Hindlimb muscle (tissue), 1 donor: ENCODE measurements around the gene FHL5. TPM values are rescaled to one million over a fixed set of nuclear protein-coding genes. Genes with fewer than 3 reads are reported as not detected.
"Not testable (repeated sequence)": the region's sequence is repeated elsewhere in the genome, so short reads cannot be mapped to it uniquely, and the experiment has no call there.

Source experiments
- DNase-seq: peaks from one replicate; pipeline ENCODE4 v3.0.0-alpha.2; 2013
- polyA plus RNA-seq: library from polyadenylated mRNA; unstranded; fragments of 120-200 nt; gene quantifications from one replicate; pipeline ENCODE4 v1.2.1, GENCODE V29; 2013; ENCODE audit not compliant: insufficient read length

The FHL5 gene, protein sequence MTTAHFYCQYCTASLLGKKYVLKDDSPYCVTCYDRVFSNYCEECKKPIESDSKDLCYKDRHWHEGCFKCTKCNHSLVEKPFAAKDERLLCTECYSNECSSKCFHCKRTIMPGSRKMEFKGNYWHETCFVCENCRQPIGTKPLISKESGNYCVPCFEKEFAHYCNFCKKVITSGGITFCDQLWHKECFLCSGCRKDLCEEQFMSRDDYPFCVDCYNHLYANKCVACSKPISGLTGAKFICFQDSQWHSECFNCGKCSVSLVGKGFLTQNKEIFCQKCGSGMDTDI
- 1.1 TPM for polyA plus RNA-seq

- DNase-seq: no peak
These were observed at the start of gene FHL5 for GRCh38 chr6:96562886-96563285. FHL5 (plus strand) TSS chr6:96563128; CDS start chr6:96603614, 40,486 bp downstream.

- no peak for DNase-seq
These were observed 42.5 kb upstream of the FHL5 start for GRCh38 chr6:96520171-96521115.

GRCh38 chr6:96521306-96521643 is 41.7 kb upstream of the FHL5 start:
- DNase-seq: no peak

GRCh38 chr6:96521644-96522464 is 41.1 kb upstream of the FHL5 start, which contains the start of gene UFL1:
UFL1 (plus strand) TSS chr6:96521806; CDS start chr6:96521874, 68 bp downstream.
- peak; percentile 96 for DNase-seq

- DNase-seq: peak; percentile 18
These were observed 40.4 kb upstream of the FHL5 start for GRCh38 chr6:96522465-96523009.

GRCh38 chr6:96528193-96528592 is 34.7 kb upstream of the FHL5 start:
- DNase-seq: no peak

- DNase-seq: no peak
These were observed 30.5 kb upstream of the FHL5 start for GRCh38 chr6:96532399-96532798.

GRCh38 chr6:96537726-96538125 is 25.2 kb upstream of the FHL5 start:
- no peak for DNase-seq

DNA sequence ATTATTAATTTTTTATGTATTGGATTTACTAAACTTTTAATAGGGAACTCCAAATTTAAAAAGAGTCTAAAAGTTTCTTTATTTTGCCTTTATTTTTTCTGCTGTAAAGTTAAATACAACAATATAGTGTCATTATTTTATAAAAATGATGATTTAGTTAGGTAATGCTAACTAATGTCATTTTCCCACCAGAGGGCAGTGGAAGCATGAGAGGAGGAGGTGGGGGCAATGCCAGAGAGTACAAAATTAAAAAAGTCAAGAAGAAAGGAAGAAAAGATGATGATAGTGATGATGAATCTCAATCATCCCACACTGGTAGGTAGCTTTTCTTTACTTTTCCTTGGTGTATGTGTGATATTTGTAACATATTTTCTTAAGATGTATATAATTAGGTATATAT is 20.2 kb upstream of the FHL5 start:
- DNase-seq: no peak

- no peak for DNase-seq
These were observed 17.0 kb upstream of the FHL5 start for GRCh38 chr6:96545882-96546281.

DNA sequence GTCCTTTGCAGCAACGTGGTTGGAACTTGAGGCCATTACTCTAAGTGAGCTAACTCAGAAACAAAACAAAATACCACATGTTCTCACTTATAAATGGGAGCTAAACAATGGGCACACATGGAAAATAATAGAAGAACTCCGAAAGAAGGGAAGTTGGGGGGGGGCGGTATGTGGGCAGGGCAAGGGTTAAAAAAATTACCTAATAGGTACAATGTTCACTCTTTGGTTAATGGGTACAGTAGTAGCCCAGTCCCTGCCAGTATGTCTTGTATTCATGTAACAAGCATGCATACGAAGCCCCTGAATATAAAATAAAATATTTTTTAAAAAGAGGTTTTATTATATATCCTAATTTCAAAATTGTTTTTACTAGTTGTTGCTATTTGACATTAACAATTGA is 15.3 kb upstream of the FHL5 start:
- no peak for DNase-seq

DNA sequence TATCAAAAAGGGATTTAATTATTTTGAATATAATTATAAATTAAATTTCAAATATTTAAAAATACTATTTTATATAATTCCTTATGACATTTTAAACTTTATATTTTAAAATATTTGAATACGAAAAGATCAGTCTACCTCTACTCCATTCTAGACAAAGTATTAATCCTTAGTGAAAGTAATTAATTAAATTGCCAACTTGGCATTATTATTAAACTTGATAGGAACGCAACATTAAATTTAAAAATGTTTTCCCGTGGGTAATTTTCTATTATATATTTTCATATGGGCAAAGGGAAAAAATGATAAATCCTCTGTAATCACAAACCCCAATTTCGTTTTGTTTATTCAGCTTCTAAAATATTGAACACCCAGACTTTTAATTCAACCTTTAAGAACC is 8.4 kb upstream of the FHL5 start:
- DNase-seq: no peak

DNA sequence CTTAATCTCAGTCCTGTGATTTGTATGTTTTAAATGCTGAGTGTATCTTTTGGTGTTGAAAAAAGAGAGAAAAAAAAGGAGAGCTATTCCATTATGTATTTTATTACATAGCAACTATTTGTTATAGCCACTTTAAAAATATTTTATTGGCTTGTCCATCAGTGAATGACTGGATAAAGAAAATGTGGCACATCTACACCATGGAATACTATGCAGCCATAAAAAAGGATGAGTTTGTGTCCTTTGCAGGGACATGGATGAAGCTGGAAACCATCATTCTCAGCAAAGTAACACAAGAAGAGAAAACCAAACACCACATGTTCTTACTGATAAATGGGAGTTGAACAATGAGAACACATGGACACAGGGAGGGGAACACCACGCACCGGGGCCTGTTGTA is 3.2 kb upstream of the FHL5 start:
- not testable (repeated sequence) for DNase-seq

DNA sequence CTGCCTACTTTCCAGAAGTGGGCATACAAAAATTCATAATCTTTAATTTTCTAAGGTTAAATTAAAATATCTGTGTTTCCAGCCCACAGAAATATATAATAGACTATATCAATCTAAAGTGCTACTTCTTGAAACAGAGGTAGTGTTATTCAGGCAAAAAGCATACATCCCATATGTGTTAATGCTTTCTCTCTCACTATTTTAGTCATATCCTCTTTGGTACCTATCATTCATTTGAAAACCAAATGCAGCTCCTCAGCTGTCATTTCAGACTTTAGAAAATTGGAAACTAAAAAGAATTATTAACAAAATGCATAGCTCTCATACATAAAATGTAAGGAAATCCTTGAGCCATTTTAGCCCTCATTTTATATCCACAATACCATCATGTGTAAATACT is 925 bp downstream of the FHL5 start:
- DNase-seq: no peak

DNA sequence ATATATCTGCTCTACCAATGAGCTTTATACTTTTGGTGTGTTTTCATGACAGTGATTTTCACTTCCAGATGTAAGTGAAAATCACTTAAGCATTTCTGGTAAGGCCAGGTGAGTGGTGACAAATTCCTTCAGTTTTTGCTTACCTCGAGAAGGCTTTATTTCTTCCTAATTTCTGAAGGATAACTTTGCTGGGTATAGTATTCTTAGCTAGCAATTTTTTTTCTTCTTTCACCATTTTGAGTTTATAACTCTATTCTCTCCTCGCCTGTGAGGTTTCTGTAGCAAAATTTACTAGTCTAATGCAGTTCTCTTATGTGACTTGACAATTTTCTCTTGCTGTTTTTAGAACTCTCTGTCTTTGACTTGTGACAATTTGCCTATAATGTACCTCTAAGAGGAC is 7.1 kb downstream of the FHL5 start:
- DNase-seq: no peak

DNA sequence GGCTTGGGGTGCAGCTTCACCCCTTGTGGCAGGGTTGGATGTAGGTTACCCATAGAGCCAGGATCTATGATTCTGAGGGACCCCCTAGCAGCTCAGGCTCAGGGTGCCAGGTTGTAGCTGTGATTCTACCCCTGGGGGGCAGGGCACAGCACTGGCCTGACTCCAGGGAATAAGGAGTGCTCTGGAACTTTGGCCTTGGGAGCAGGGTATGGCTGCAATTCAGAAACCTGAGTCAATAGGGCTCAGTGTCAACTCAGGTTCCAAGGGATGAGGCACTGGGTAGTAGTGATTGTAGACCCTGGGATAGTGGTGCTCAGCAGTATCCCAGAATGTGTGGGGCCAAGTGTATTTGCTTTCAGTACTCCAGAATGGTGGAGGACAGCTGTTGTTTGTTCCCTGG is 8.6 kb downstream of the FHL5 start:
- no peak for DNase-seq

- no peak for DNase-seq
These were observed 12.4 kb downstream of the FHL5 start for GRCh38 chr6:96575359-96575758.

GRCh38 chr6:96576221-96576620 is 13.3 kb downstream of the FHL5 start:
- no peak for DNase-seq

GRCh38 chr6:96582021-96582420 is 19.1 kb downstream of the FHL5 start:
- DNase-seq: no peak

DNA sequence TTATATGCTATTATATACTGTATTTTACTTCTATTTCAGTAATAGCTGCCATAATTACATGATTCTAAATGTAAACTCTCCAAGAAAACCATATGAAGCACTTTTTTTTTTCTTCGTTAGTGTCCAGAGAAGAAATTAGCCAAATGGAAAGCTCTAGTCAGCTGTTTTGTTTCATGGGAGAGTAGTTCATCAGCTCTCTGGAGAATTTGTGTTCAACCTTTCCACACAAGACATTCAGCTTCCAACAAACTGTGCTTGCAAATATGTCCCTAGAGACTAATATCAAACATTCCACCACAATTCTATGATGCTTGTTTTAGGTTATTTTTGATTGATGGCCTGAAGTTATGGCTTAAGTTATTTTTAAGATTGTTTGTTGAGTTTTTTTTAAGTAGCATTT is 19.5 kb downstream of the FHL5 start:
- DNase-seq: no peak

GRCh38 chr6:96604420-96604819 is 41.5 kb downstream of the FHL5 start:
- no peak for DNase-seq

GRCh38 chr6:96608074-96608473 is 45.1 kb downstream of the FHL5 start:
- DNase-seq: no peak

GRCh38 chr6:96610019-96610418 is 47.1 kb downstream of the FHL5 start:
- DNase-seq: no peak
